SK-N-SH (cell line): ENCODE data around the gene COX10. TPM values are rescaled to one million over a fixed set of nuclear protein-coding genes. Genes with fewer than 3 reads are reported as not detected.

Source experiments
- CTCF ChIA-PET: fragments of 300-600, 350-600 bp; formaldehyde crosslinking; extraction: SDS; loops from one replicate; lab custom pipeline; 2021; lab: Yijun Ruan, JAX
- POLR2A ChIA-PET: fragments of 350-600 bp; sonication (Branson Sonifier 250); formaldehyde crosslinking; extraction: SDS; loops from one replicate; lab custom pipeline; 2020; ENCODE audit warnings: antibody characterized with exemption, inconsistent platforms; lab: Yijun Ruan, JAX
- DNase-seq: peaks from one replicate; pipeline ENCODE4 v3.0.0; 2012
- H2AFZ ChIP-seq: fragments of 200-600 bp; sonication (generic); 2 replicates; pipeline ENCODE4 v1.8.1; 2016; ENCODE audit warnings: antibody characterized with exemption, mild to moderate bottlenecking, low read depth
- H3F3A ChIP-seq: fragments of 200-600 bp; sonication (generic); replicated peaks from 2 replicates; pipeline ENCODE3; 2016; ENCODE audit warnings: antibody characterized with exemption, mild to moderate bottlenecking; ENCODE audit not compliant: insufficient read depth
- H3K27ac ChIP-seq, 2 experiments: fragments of 200-500 bp in 1 of 2; fragments of 200-600 bp in 1 of 2; sonication (Bioruptor generic) in 1 of 2; sonication (generic), shearing (Covaris generic) in 1 of 2; 2 replicates each; pipeline versions ENCODE4 v1.5.1 to v1.6.1; 2014 to 2016; ENCODE audit warnings: low read depth in 2 of 2, inconsistent platforms in 1 of 2, low read length in 1 of 2, mild to moderate bottlenecking in 1 of 2, mixed read lengths in 1 of 2
- H3K27me3 ChIP-seq: fragments of 200-600 bp; sonication (generic), shearing (Covaris generic); 2 replicates; pipeline ENCODE4 v1.6.1; 2016; ENCODE audit warnings: mixed run types; ENCODE audit not compliant: insufficient read depth
- H3K36me3 ChIP-seq, 2 experiments: fragments of 200-500 bp in 1 of 2; fragments of 200-600 bp in 1 of 2; sonication (Bioruptor generic) in 1 of 2; sonication (generic) in 1 of 2; replicated peaks in 1 of 2; 2 replicates each; pipeline versions ENCODE3 to v1.5.1; 2014 to 2016; ENCODE audit warnings: low read length in 1 of 2, mild to moderate bottlenecking in 1 of 2; ENCODE audit not compliant: insufficient read depth in 2 of 2, control insufficient read depth in 1 of 2
- H3K4me1 ChIP-seq, 2 experiments: fragments of 200-500 bp in 1 of 2; fragments of 200-600 bp in 1 of 2; sonication (Bioruptor generic) in 1 of 2; sonication (generic), shearing (Covaris generic) in 1 of 2; 2 replicates each; pipeline versions ENCODE4 v1.5.1 to v1.6.1; 2014 to 2016; ENCODE audit warnings: low read depth in 1 of 2, low read length in 1 of 2, mixed run types in 1 of 2; ENCODE audit not compliant: insufficient read depth in 2 of 2, control insufficient read depth in 1 of 2
- H3K4me2 ChIP-seq: fragments of 200-600 bp; sonication (generic), shearing (Covaris generic); 2 replicates; pipeline ENCODE4 v1.6.1; 2017; ENCODE audit warnings: mixed run types
- H3K4me3 ChIP-seq, 2 experiments: fragments of 200-500 bp in 1 of 2; fragments of 200-600 bp in 1 of 2; sonication (Bioruptor generic) in 1 of 2; sonication (generic), shearing (Covaris generic) in 1 of 2; 2 replicates each; pipeline versions ENCODE4 v1.5.1 to v1.8.1; 2014 to 2016; ENCODE audit warnings: low read depth in 2 of 2, inconsistent platforms in 1 of 2, low read length in 1 of 2, mild to moderate bottlenecking in 1 of 2, mixed read lengths in 1 of 2, moderate library complexity in 1 of 2
- H3K79me2 ChIP-seq: fragments of 200-600 bp; sonication (generic); 2 replicates; pipeline ENCODE4 v1.8.1; 2017; ENCODE audit warnings: mild to moderate bottlenecking; ENCODE audit not compliant: insufficient read depth
- H3K9ac ChIP-seq: fragments of 200-600 bp; sonication (generic); 2 replicates; pipeline ENCODE4 v1.6.1; 2017; ENCODE audit warnings: mixed run types
- H3K9me2 ChIP-seq: fragments of 200-600 bp; sonication (generic); 2 replicates; pipeline ENCODE4 v1.6.1; 2017; ENCODE audit warnings: mixed run types
- H3K9me3 ChIP-seq: fragments of 200-600 bp; sonication (generic); 2 replicates; pipeline ENCODE4 v1.6.1; 2017; ENCODE audit warnings: mixed run types, mild to moderate bottlenecking, moderate library complexity
- H4K20me1 ChIP-seq: fragments of 200-600 bp; sonication (generic); 2 replicates; pipeline ENCODE4 v1.6.1; 2017; ENCODE audit warnings: mild to moderate bottlenecking, mixed run types; ENCODE audit not compliant: insufficient read depth
- CHD2 ChIP-seq: fragments of 150-350 bp; IDR thresholded peaks from 2 replicates; pipeline ENCODE4 v1.6.1; 2018; ENCODE audit warnings: low read length; ENCODE audit not compliant: partially characterized antibody
- ELF1 ChIP-seq: IDR thresholded peaks from 2 replicates; pipeline ENCODE4 v1.4.0; 2012
- FOSL2 ChIP-seq: IDR thresholded peaks from 2 replicates; pipeline ENCODE4 v1.4.0; 2012; ENCODE audit warnings: low read depth, mild to moderate bottlenecking, moderate library complexity, borderline replicate concordance
- FOXM1 ChIP-seq: IDR thresholded peaks from 2 replicates; pipeline ENCODE4 v1.4.0; 2012; ENCODE audit warnings: low read depth, mild to moderate bottlenecking
- MEF2A ChIP-seq: IDR thresholded peaks from 2 replicates; pipeline ENCODE4 v1.4.0; 2012; ENCODE audit warnings: low read depth, borderline replicate concordance
- POLR2AphosphoS5 ChIP-seq: IDR thresholded peaks from 2 replicates; pipeline ENCODE4 v1.6.1; 2012; ENCODE audit warnings: low read depth, low read length
- RCOR1 ChIP-seq: fragments of 150-350 bp; IDR thresholded peaks from 2 replicates; pipeline ENCODE4 v1.6.1; 2017; ENCODE audit warnings: antibody characterized with exemption, low read length
- SIN3A ChIP-seq: IDR thresholded peaks from 2 replicates; pipeline ENCODE4 v1.6.1; 2012; ENCODE audit warnings: low read depth, mild to moderate bottlenecking, low read length, moderate library complexity, borderline replicate concordance
- SMC3 ChIP-seq: IDR thresholded peaks from 2 replicates; pipeline ENCODE4 v1.6.1; 2012; ENCODE audit warnings: low read depth, low read length, improper control_type of control experiment
- TCF12 ChIP-seq: IDR thresholded peaks from 2 replicates; pipeline ENCODE4 v1.4.0; 2012
- TEAD4 ChIP-seq: IDR thresholded peaks from 2 replicates; pipeline ENCODE4 v1.4.0; 2012; ENCODE audit warnings: mild to moderate bottlenecking, borderline replicate concordance; ENCODE audit not compliant: insufficient read depth
- YY1 ChIP-seq: IDR thresholded peaks from 2 replicates; pipeline ENCODE4 v1.4.0; 2012; ENCODE audit warnings: low read depth, mild to moderate bottlenecking
- WGBS: methylation state at CpG from one replicate; pipeline ENCODE4 v1.1.6; 2017; ENCODE audit warnings: low lambda C conversion rate; 5-methylcytosine and 5-hydroxymethylcytosine counted together
- polyA plus RNA-seq, 3 experiments: library from polyadenylated mRNA; depleted of rRNA; stranded (reverse); fragments of >200 nt; gene quantifications; 2 replicates each; pipeline ENCODE4 v1.2.3, GENCODE V29; 2012
- TF ChIP-seq, protein P1 (sequence below): IDR thresholded peaks from 2 replicates; pipeline ENCODE4 v1.4.0; 2012; ENCODE audit warnings: low read depth, borderline replicate concordance
- TF ChIP-seq, protein P2 (sequence below): fragments of 150-350 bp; IDR thresholded peaks from 2 replicates; pipeline ENCODE4 v1.6.1; 2017; ENCODE audit warnings: antibody characterized with exemption, low read length, low read depth, borderline replicate concordance
- TF ChIP-seq, protein P3 (sequence below): IDR thresholded peaks from 2 replicates; pipeline ENCODE4 v1.4.0; 2012; ENCODE audit warnings: low read depth, borderline replicate concordance
- TF ChIP-seq, protein P4 (sequence below): IDR thresholded peaks from 2 replicates; pipeline ENCODE4; 2012
- TF ChIP-seq, protein P5 (sequence below): IDR thresholded peaks from 2 replicates; pipeline ENCODE4 v1.6.1; 2012; ENCODE audit warnings: mild to moderate bottlenecking, low read depth, low read length, moderate library complexity

The COX10 gene
- polyA plus RNA-seq, 1 of the 3 experiments (the other 2 are of a cell fraction) = 8.7 TPM

DNA sequence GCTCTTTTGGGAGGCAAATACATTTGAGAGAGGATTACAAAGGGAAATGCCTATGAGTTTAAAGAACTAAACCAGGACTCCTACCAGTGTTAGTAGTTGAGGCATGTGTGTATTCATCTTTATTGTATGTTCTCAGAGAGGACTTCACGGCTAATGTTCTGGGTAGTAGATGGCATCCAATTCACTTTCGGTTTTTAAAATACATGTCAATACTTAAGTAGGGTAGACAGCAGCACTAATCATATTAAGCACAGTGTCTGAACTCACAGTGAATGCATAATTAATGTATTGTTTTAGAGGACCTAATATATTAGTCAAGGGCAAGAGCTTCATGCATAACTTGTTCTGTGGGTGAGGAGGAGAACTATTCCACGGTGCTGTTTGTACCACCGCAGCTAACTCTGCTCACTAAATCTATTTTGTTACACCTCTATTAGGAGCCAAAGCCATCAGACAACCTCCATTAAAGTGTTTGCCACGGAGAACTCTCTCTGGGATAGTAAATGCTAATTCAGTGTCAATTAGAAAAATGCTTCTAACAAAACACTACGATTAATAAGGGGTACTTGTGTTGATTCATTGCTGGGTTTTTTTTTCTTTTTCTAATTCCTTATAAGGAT is 56.3 kb downstream of the COX10 start (continued):
- no peak for TF ChIP-seq FOSL2
- TF ChIP-seq FOXM1 = no peak
- TF ChIP-seq POLR2AphosphoS5 = no peak

DNA sequence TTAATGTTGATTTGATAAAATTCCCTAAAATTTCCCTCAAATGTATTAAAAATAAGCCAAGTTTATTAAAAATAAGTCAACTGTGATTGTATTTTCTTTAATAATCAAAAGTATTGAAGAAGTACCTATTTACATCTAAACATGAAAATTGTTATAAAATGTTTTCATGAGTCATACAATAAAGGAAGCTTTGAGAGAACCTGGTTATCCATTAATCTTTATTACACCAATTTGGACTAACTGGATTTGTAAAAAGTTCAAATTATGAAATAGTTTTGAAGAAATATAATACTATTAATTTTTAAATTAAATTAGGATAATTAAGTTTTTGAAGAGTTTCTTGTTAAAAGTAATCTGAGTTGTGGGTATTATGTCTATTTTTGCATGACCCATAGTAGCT is 63.8 kb downstream of the COX10 start:
- DNase-seq = no peak
- H3K9me2 ChIP-seq = no peaks in the 10 kb centered on the region
- H3K27me3 ChIP-seq = no peaks in the 10 kb centered on the region
- no peaks in the 10 kb centered on the region for H3F3A ChIP-seq
- H3K4me1 ChIP-seq = no peaks in the 10 kb centered on the region
- TF ChIP-seq TEAD4 = no peak
- TF ChIP-seq, protein P1, sequence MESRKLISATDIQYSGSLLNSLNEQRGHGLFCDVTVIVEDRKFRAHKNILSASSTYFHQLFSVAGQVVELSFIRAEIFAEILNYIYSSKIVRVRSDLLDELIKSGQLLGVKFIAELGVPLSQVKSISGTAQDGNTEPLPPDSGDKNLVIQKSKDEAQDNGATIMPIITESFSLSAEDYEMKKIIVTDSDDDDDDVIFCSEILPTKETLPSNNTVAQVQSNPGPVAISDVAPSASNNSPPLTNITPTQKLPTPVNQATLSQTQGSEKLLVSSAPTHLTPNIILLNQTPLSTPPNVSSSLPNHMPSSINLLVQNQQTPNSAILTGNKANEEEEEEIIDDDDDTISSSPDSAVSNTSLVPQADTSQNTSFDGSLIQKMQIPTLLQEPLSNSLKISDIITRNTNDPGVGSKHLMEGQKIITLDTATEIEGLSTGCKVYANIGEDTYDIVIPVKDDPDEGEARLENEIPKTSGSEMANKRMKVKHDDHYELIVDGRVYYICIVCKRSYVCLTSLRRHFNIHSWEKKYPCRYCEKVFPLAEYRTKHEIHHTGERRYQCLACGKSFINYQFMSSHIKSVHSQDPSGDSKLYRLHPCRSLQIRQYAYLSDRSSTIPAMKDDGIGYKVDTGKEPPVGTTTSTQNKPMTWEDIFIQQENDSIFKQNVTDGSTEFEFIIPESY = no peak
- no peak for TF ChIP-seq TCF12
- TF ChIP-seq POLR2AphosphoS5 = no peak
- no peak for TF ChIP-seq ELF1
- no peak for TF ChIP-seq SIN3A
- TF ChIP-seq RCOR1 = no peak
- TF ChIP-seq, protein P2, sequence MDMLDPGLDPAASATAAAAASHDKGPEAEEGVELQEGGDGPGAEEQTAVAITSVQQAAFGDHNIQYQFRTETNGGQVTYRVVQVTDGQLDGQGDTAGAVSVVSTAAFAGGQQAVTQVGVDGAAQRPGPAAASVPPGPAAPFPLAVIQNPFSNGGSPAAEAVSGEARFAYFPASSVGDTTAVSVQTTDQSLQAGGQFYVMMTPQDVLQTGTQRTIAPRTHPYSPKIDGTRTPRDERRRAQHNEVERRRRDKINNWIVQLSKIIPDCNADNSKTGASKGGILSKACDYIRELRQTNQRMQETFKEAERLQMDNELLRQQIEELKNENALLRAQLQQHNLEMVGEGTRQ = no peak
- TF ChIP-seq CHD2 = no peak
- H3K4me3 ChIP-seq = no peak overlapping the region
- no peak overlapping the region for H3K27ac ChIP-seq
- H3K4me2 ChIP-seq = no peak overlapping the region
- POLR2A ChIA-PET = no interaction called here
- H3K9me3 ChIP-seq = no peaks in the 10 kb centered on the region; the same call in 1 of the 2 replicates
- H3K79me2 ChIP-seq = no peaks in the 10 kb centered on the region; the same call in 1 of the 2 replicates
- H3K9ac ChIP-seq = no peak overlapping the region
- H3K36me3 ChIP-seq = no peaks in the 10 kb centered on the region
- CTCF ChIA-PET = no interaction called here
- no peaks in the 10 kb centered on the region for H4K20me1 ChIP-seq
- no peak overlapping the region for H2AFZ ChIP-seq

DNA sequence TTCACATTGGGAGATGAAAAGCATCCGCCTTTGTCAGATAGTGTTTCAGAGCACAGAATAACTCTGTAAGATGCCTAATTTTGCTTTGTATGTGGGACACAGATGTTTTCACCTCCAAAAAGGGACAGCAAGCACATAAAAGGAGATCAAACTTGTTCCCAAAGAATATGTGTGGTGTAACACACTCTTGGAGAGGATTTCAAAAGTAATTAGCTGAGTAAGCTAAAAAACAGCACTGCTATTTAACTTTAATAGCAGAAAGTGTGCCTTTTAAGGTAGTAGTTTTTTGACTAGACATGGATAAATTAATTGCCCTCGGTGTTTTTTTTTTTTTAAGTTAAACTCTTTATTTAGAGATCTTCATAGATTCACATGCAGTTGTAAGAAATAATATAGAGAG is 65.2 kb downstream of the COX10 start:
- Histone ChIP-seq H3K9me2 (no peaks in the 10 kb centered on the region), H3K27me3 (no peaks in the 10 kb centered on the region), H3K9me3 (no peaks in the 10 kb centered on the region; the same call in 1 of the 2 replicates), H3K9ac (no peak overlapping the region), H4K20me1 (no peaks in the 10 kb centered on the region), H3K36me3 (no peaks in the 10 kb centered on the region), H3K4me2 (no peak overlapping the region), H3K4me3 (no peak overlapping the region), H3K4me1 (no peaks in the 10 kb centered on the region), H3K79me2 (no peaks in the 10 kb centered on the region; the same call in 1 of the 2 replicates), H2AFZ (no peak overlapping the region), H3F3A (no peaks in the 10 kb centered on the region), H3K27ac (no peak overlapping the region)
- ChIA-PET POLR2A (no interaction called here), CTCF (no interaction called here)
- no peak for DNase-seq
- 89% methylated on average over 2 of the region's 2 CpGs for WGBS
- TF ChIP-seq MEF2A (no peak), RCOR1 (no peak), SMC3 (no peak), CHD2 (no peak), POLR2AphosphoS5 (no peak), YY1 (no peak)
- TF ChIP-seq, protein P3, sequence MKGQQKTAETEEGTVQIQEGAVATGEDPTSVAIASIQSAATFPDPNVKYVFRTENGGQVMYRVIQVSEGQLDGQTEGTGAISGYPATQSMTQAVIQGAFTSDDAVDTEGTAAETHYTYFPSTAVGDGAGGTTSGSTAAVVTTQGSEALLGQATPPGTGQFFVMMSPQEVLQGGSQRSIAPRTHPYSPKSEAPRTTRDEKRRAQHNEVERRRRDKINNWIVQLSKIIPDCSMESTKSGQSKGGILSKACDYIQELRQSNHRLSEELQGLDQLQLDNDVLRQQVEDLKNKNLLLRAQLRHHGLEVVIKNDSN = no peak
- TF ChIP-seq, protein P4, sequence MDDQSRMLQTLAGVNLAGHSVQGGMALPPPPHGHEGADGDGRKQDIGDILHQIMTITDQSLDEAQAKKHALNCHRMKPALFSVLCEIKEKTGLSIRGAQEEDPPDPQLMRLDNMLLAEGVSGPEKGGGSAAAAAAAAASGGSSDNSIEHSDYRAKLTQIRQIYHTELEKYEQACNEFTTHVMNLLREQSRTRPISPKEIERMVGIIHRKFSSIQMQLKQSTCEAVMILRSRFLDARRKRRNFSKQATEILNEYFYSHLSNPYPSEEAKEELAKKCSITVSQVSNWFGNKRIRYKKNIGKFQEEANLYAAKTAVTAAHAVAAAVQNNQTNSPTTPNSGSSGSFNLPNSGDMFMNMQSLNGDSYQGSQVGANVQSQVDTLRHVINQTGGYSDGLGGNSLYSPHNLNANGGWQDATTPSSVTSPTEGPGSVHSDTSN = no peak
- TF ChIP-seq, protein P5, sequence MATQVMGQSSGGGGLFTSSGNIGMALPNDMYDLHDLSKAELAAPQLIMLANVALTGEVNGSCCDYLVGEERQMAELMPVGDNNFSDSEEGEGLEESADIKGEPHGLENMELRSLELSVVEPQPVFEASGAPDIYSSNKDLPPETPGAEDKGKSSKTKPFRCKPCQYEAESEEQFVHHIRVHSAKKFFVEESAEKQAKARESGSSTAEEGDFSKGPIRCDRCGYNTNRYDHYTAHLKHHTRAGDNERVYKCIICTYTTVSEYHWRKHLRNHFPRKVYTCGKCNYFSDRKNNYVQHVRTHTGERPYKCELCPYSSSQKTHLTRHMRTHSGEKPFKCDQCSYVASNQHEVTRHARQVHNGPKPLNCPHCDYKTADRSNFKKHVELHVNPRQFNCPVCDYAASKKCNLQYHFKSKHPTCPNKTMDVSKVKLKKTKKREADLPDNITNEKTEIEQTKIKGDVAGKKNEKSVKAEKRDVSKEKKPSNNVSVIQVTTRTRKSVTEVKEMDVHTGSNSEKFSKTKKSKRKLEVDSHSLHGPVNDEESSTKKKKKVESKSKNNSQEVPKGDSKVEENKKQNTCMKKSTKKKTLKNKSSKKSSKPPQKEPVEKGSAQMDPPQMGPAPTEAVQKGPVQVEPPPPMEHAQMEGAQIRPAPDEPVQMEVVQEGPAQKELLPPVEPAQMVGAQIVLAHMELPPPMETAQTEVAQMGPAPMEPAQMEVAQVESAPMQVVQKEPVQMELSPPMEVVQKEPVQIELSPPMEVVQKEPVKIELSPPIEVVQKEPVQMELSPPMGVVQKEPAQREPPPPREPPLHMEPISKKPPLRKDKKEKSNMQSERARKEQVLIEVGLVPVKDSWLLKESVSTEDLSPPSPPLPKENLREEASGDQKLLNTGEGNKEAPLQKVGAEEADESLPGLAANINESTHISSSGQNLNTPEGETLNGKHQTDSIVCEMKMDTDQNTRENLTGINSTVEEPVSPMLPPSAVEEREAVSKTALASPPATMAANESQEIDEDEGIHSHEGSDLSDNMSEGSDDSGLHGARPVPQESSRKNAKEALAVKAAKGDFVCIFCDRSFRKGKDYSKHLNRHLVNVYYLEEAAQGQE = no peak
